GF-D8 (cell line): ENCODE results near the gene LRRC51.
"Not testable (repeated sequence)": the region's sequence is repeated elsewhere in the genome, so short reads cannot be mapped to it uniquely, and the experiment has no call there.

Source experiments
- DNase-seq: peaks from one replicate; lab custom pipeline; 2025; lab: John Stamatoyannopoulos, UW

Gene LRRC51

GRCh38 chr11:72111300-72112142 lies 30.9 kb downstream of the LRRC51 start:
- DNase-seq = no peak

GRCh38 chr11:72112143-72112977 lies 31.7 kb downstream of the LRRC51 start, which contains the start of gene ANAPC15:
Gene ANAPC15, minus strand, starts transcription at chr11:72112695. Its CDS starts 1,419 bp downstream, at chr11:72111276.
- DNase-seq = peak; percentile 98

GRCh38 chr11:72112978-72113808 lies 32.5 kb downstream of the LRRC51 start:
- no peak for DNase-seq

GRCh38 chr11:72114570-72114969 lies 33.9 kb downstream of the LRRC51 start:
- DNase-seq = no peak

- DNase-seq = no peak
Observed at GRCh38 chr11:72116019-72116755, 35.5 kb downstream of the LRRC51 start.

- peak; percentile 51 for DNase-seq
Observed at GRCh38 chr11:72119198-72119597, 38.5 kb downstream of the LRRC51 start.

- DNase-seq = no peak
Observed at GRCh38 chr11:72120930-72121329, 40.3 kb downstream of the LRRC51 start.

GRCh38 chr11:72122607-72123006 lies 42.0 kb downstream of the LRRC51 start:
- DNase-seq = no peak

- no peak for DNase-seq
Observed at GRCh38 chr11:72123117-72123653, 42.5 kb downstream of the LRRC51 start.

- DNase-seq = no peak
Observed at GRCh38 chr11:72124046-72124445, 43.4 kb downstream of the LRRC51 start.

- DNase-seq = no peak
Observed at GRCh38 chr11:72125956-72126355, 45.3 kb downstream of the LRRC51 start.

- DNase-seq = no peak
Observed at GRCh38 chr11:72127923-72128322, 47.3 kb downstream of the LRRC51 start.

- DNase-seq = no peak
Observed at GRCh38 chr11:72129381-72129780, 48.7 kb downstream of the LRRC51 start.

GRCh38 chr11:72132646-72133045 lies 52.0 kb downstream of the LRRC51 start:
- no peak for DNase-seq

- DNase-seq = not testable (repeated sequence)
Observed at GRCh38 chr11:72135473-72135872, 54.8 kb downstream of the LRRC51 start, which contains the start of gene FOLR3. Gene FOLR3, plus strand, starts transcription at chr11:72135725. Its CDS starts 228 bp downstream, at chr11:72135953.

- DNase-seq = no peak
Observed at GRCh38 chr11:72135891-72136683, 55.4 kb downstream of the LRRC51 start.

GRCh38 chr11:72136684-72137262 lies 56.1 kb downstream of the LRRC51 start:
- DNase-seq = no peak

- DNase-seq = no peak
Observed at GRCh38 chr11:72138821-72139390, 58.3 kb downstream of the LRRC51 start.

- DNase-seq = no peak
Observed at GRCh38 chr11:72139500-72139899, 58.9 kb downstream of the LRRC51 start.
